SK-N-SH (cell line): ENCODE data around the gene IPPK. TPM values are rescaled to one million over a fixed set of nuclear protein-coding genes. Genes with fewer than 3 reads are reported as not detected.

Experiments
- CTCF ChIA-PET: fragments of 300-600, 350-600 bp; formaldehyde crosslinking; extraction: SDS; loops from one replicate; lab custom pipeline; 2021; lab: Yijun Ruan, JAX
- POLR2A ChIA-PET: fragments of 350-600 bp; sonication (Branson Sonifier 250); formaldehyde crosslinking; extraction: SDS; loops from one replicate; lab custom pipeline; 2020; ENCODE audit warnings: antibody characterized with exemption, inconsistent platforms; lab: Yijun Ruan, JAX
- DNase-seq: peaks from one replicate; pipeline ENCODE4 v3.0.0; 2012
- H2AFZ ChIP-seq: fragments of 200-600 bp; sonication (generic); 2 replicates; pipeline ENCODE4 v1.8.1; 2016; ENCODE audit warnings: antibody characterized with exemption, mild to moderate bottlenecking, low read depth
- H3F3A ChIP-seq: fragments of 200-600 bp; sonication (generic); replicated peaks from 2 replicates; pipeline ENCODE3; 2016; ENCODE audit warnings: antibody characterized with exemption, mild to moderate bottlenecking; ENCODE audit not compliant: insufficient read depth
- H3K27ac ChIP-seq, 2 experiments: fragments of 200-500 bp in 1 of 2; fragments of 200-600 bp in 1 of 2; sonication (Bioruptor generic) in 1 of 2; sonication (generic), shearing (Covaris generic) in 1 of 2; 2 replicates each; pipeline versions ENCODE4 v1.5.1 to v1.6.1; 2014 to 2016; ENCODE audit warnings: low read depth in 2 of 2, inconsistent platforms in 1 of 2, low read length in 1 of 2, mild to moderate bottlenecking in 1 of 2, mixed read lengths in 1 of 2
- H3K27me3 ChIP-seq: fragments of 200-600 bp; sonication (generic), shearing (Covaris generic); 2 replicates; pipeline ENCODE4 v1.6.1; 2016; ENCODE audit warnings: mixed run types; ENCODE audit not compliant: insufficient read depth
- H3K36me3 ChIP-seq, 2 experiments: fragments of 200-500 bp in 1 of 2; fragments of 200-600 bp in 1 of 2; sonication (Bioruptor generic) in 1 of 2; sonication (generic) in 1 of 2; replicated peaks in 1 of 2; 2 replicates each; pipeline versions ENCODE3 to v1.5.1; 2014 to 2016; ENCODE audit warnings: low read length in 1 of 2, mild to moderate bottlenecking in 1 of 2; ENCODE audit not compliant: insufficient read depth in 2 of 2, control insufficient read depth in 1 of 2
- H3K4me1 ChIP-seq, 2 experiments: fragments of 200-500 bp in 1 of 2; fragments of 200-600 bp in 1 of 2; sonication (Bioruptor generic) in 1 of 2; sonication (generic), shearing (Covaris generic) in 1 of 2; 2 replicates each; pipeline versions ENCODE4 v1.5.1 to v1.6.1; 2014 to 2016; ENCODE audit warnings: low read depth in 1 of 2, low read length in 1 of 2, mixed run types in 1 of 2; ENCODE audit not compliant: insufficient read depth in 2 of 2, control insufficient read depth in 1 of 2
- H3K4me2 ChIP-seq: fragments of 200-600 bp; sonication (generic), shearing (Covaris generic); 2 replicates; pipeline ENCODE4 v1.6.1; 2017; ENCODE audit warnings: mixed run types
- H3K4me3 ChIP-seq, 2 experiments: fragments of 200-500 bp in 1 of 2; fragments of 200-600 bp in 1 of 2; sonication (Bioruptor generic) in 1 of 2; sonication (generic), shearing (Covaris generic) in 1 of 2; 2 replicates each; pipeline versions ENCODE4 v1.5.1 to v1.8.1; 2014 to 2016; ENCODE audit warnings: low read depth in 2 of 2, inconsistent platforms in 1 of 2, low read length in 1 of 2, mild to moderate bottlenecking in 1 of 2, mixed read lengths in 1 of 2, moderate library complexity in 1 of 2
- H3K79me2 ChIP-seq: fragments of 200-600 bp; sonication (generic); 2 replicates; pipeline ENCODE4 v1.8.1; 2017; ENCODE audit warnings: mild to moderate bottlenecking; ENCODE audit not compliant: insufficient read depth
- H3K9ac ChIP-seq: fragments of 200-600 bp; sonication (generic); 2 replicates; pipeline ENCODE4 v1.6.1; 2017; ENCODE audit warnings: mixed run types
- H3K9me2 ChIP-seq: fragments of 200-600 bp; sonication (generic); 2 replicates; pipeline ENCODE4 v1.6.1; 2017; ENCODE audit warnings: mixed run types
- H3K9me3 ChIP-seq: fragments of 200-600 bp; sonication (generic); 2 replicates; pipeline ENCODE4 v1.6.1; 2017; ENCODE audit warnings: mixed run types, mild to moderate bottlenecking, moderate library complexity
- H4K20me1 ChIP-seq: fragments of 200-600 bp; sonication (generic); 2 replicates; pipeline ENCODE4 v1.6.1; 2017; ENCODE audit warnings: mild to moderate bottlenecking, mixed run types; ENCODE audit not compliant: insufficient read depth
- ELF1 ChIP-seq: IDR thresholded peaks from 2 replicates; pipeline ENCODE4 v1.4.0; 2012
- EZH2phosphoT487 ChIP-seq: fragments of 200-600 bp; sonication (generic); IDR thresholded peaks from 2 replicates; pipeline ENCODE4 v1.6.1; 2017; ENCODE audit warnings: low read depth, mixed run types, mild to moderate bottlenecking, antibody characterized with exemption, moderate library complexity, borderline replicate concordance
- FOSL2 ChIP-seq: IDR thresholded peaks from 2 replicates; pipeline ENCODE4 v1.4.0; 2012; ENCODE audit warnings: low read depth, mild to moderate bottlenecking, moderate library complexity, borderline replicate concordance
- GABPA ChIP-seq: IDR thresholded peaks from 2 replicates; pipeline ENCODE4 v1.4.0; 2012; ENCODE audit warnings: low read depth, mild to moderate bottlenecking
- MEF2A ChIP-seq: IDR thresholded peaks from 2 replicates; pipeline ENCODE4 v1.4.0; 2012; ENCODE audit warnings: low read depth, borderline replicate concordance
- MXI1 ChIP-seq: IDR thresholded peaks from 2 replicates; pipeline ENCODE4 v1.6.1; 2012; ENCODE audit warnings: mild to moderate bottlenecking, low read depth, low read length, improper control_type of control experiment
- RAD21 ChIP-seq: IDR thresholded peaks from 2 replicates; pipeline ENCODE4 v1.6.1; 2012; ENCODE audit warnings: mild to moderate bottlenecking, low read length
- RFX5 ChIP-seq: IDR thresholded peaks from 2 replicates; pipeline ENCODE4 v1.6.1; 2012; ENCODE audit warnings: mild to moderate bottlenecking, improper control_type of control experiment, low read length
- RXRA ChIP-seq: IDR thresholded peaks from 2 replicates; pipeline ENCODE4 v1.4.0; 2012; ENCODE audit warnings: low read depth, mild to moderate bottlenecking, borderline replicate concordance
- SMC3 ChIP-seq: IDR thresholded peaks from 2 replicates; pipeline ENCODE4 v1.6.1; 2012; ENCODE audit warnings: low read depth, low read length, improper control_type of control experiment
- TCF12 ChIP-seq: IDR thresholded peaks from 2 replicates; pipeline ENCODE4 v1.4.0; 2012
- YY1 ChIP-seq: IDR thresholded peaks from 2 replicates; pipeline ENCODE4 v1.4.0; 2012; ENCODE audit warnings: low read depth, mild to moderate bottlenecking
- WGBS: methylation state at CpG from one replicate; pipeline ENCODE4 v1.1.6; 2017; ENCODE audit warnings: low lambda C conversion rate; 5-methylcytosine and 5-hydroxymethylcytosine counted together
- polyA plus RNA-seq, 3 experiments: library from polyadenylated mRNA; depleted of rRNA; stranded (reverse); fragments of >200 nt; gene quantifications; 2 replicates each; pipeline ENCODE4 v1.2.3, GENCODE V29; 2012
- TF ChIP-seq, protein P1 (sequence below): IDR thresholded peaks from 2 replicates; pipeline ENCODE4 v1.4.0; 2012; ENCODE audit warnings: low read depth, borderline replicate concordance
- TF ChIP-seq, protein P2 (sequence below): IDR thresholded peaks from 2 replicates; pipeline ENCODE4; 2012
- TF ChIP-seq, protein P3 (sequence below): IDR thresholded peaks from 2 replicates; pipeline ENCODE4 v1.4.0; 2012; ENCODE audit warnings: low read depth, borderline replicate concordance
- TF ChIP-seq, protein P4 (sequence below): fragments of 150-350 bp; IDR thresholded peaks from 2 replicates; pipeline ENCODE4 v1.6.1; 2017; ENCODE audit warnings: antibody characterized with exemption, low read length, low read depth, borderline replicate concordance

The IPPK gene
- polyA plus RNA-seq, 1 of the 3 experiments (the other 2 are of a cell fraction): 16.5 TPM

DNA sequence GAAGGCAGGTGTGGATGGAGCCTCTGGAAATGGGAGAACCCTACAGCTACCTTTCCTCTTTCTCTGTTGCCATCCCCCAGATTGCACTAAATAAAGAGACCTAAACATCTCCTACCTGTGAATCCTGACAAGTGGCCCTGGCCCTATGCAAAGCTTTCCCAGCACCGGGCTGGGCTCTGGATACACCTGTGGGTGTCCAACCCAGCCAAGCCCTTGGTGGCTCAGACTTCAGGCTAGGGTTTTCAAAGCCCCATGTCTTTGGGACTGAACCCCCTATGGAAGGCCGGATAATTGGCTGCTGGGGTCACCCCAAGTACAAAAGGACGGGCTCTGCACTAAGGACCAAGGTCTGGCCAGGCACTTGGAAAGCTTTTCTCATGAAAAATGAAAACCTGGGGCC is 44.1 kb upstream of the IPPK start:
- WGBS: 90% methylated on average over 2 of the region's 3 CpGs
- no peak overlapping the region for H3K4me3 ChIP-seq
- no peak for DNase-seq
- H4K20me1 ChIP-seq: no peaks in the 10 kb centered on the region
- H3K27ac ChIP-seq: no peak overlapping the region
- POLR2A ChIA-PET: no interaction called here
- no peaks in the 10 kb centered on the region; a peak in 1 of 4 replicates for H3K4me1 ChIP-seq
- TF ChIP-seq EZH2phosphoT487 (no peak), TCF12 (no peak), RFX5 (no peak), RXRA (no peak), YY1 (no peak), ELF1 (no peak), FOSL2 (no peak), GABPA (no peak), SMC3 (no peak), MEF2A (no peak), MXI1 (no peak), RAD21 (no peak)
- TF ChIP-seq, protein P1, sequence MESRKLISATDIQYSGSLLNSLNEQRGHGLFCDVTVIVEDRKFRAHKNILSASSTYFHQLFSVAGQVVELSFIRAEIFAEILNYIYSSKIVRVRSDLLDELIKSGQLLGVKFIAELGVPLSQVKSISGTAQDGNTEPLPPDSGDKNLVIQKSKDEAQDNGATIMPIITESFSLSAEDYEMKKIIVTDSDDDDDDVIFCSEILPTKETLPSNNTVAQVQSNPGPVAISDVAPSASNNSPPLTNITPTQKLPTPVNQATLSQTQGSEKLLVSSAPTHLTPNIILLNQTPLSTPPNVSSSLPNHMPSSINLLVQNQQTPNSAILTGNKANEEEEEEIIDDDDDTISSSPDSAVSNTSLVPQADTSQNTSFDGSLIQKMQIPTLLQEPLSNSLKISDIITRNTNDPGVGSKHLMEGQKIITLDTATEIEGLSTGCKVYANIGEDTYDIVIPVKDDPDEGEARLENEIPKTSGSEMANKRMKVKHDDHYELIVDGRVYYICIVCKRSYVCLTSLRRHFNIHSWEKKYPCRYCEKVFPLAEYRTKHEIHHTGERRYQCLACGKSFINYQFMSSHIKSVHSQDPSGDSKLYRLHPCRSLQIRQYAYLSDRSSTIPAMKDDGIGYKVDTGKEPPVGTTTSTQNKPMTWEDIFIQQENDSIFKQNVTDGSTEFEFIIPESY: no peak
- TF ChIP-seq, protein P2, sequence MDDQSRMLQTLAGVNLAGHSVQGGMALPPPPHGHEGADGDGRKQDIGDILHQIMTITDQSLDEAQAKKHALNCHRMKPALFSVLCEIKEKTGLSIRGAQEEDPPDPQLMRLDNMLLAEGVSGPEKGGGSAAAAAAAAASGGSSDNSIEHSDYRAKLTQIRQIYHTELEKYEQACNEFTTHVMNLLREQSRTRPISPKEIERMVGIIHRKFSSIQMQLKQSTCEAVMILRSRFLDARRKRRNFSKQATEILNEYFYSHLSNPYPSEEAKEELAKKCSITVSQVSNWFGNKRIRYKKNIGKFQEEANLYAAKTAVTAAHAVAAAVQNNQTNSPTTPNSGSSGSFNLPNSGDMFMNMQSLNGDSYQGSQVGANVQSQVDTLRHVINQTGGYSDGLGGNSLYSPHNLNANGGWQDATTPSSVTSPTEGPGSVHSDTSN: no peak
- TF ChIP-seq, protein P3, sequence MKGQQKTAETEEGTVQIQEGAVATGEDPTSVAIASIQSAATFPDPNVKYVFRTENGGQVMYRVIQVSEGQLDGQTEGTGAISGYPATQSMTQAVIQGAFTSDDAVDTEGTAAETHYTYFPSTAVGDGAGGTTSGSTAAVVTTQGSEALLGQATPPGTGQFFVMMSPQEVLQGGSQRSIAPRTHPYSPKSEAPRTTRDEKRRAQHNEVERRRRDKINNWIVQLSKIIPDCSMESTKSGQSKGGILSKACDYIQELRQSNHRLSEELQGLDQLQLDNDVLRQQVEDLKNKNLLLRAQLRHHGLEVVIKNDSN: no peak
- TF ChIP-seq, protein P4, sequence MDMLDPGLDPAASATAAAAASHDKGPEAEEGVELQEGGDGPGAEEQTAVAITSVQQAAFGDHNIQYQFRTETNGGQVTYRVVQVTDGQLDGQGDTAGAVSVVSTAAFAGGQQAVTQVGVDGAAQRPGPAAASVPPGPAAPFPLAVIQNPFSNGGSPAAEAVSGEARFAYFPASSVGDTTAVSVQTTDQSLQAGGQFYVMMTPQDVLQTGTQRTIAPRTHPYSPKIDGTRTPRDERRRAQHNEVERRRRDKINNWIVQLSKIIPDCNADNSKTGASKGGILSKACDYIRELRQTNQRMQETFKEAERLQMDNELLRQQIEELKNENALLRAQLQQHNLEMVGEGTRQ: no peak
- TF ChIP-seq, all 33 proteins: peak for 0
- no peaks in the 10 kb centered on the region; the same call in 1 of the 2 replicates for H3K79me2 ChIP-seq
- H3F3A ChIP-seq: no peaks in the 10 kb centered on the region
- H3K9ac ChIP-seq: no peak overlapping the region
- H3K9me3 ChIP-seq: no peaks in the 10 kb centered on the region
- H3K36me3 ChIP-seq: peaks cover 33 to 90% of the 10 kb centered on the region in 2 experiments
- H3K4me2 ChIP-seq: no peak overlapping the region
- H3K27me3 ChIP-seq: no peaks in the 10 kb centered on the region
- H3K9me2 ChIP-seq: no peaks in the 10 kb centered on the region
- no peak overlapping the region for H2AFZ ChIP-seq
- CTCF ChIA-PET: interaction anchor here (0.7 to 9.1 kb wide), 4 partner anchors 11 to 77 kb away, joined by 3 to 177 read pairs (median 5); partner anchors contain the start of gene BICD2
